ENCODE data around the gene C2CD2.

The C2CD2 gene

DNA sequence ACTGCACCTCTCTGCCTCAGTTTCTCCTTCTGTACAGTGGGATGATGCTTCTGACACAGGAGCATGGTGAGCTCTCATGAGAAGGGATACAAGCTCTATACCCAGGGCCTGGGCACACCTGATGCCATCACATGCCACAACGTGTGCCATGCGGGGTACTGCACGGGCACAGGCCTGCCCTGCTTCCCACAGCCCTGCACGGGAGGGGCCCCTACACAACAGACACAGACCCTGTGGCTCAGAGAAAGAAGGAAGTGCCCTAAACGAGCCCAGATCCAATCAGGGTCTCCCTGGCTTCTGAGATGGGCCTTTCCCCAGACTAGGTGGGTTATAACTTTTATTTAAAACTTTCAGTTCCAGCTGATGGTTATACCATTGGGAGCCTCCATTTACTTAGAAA, 24.6 kb downstream of the C2CD2 start:
- no peak for DNase-seq

DNA sequence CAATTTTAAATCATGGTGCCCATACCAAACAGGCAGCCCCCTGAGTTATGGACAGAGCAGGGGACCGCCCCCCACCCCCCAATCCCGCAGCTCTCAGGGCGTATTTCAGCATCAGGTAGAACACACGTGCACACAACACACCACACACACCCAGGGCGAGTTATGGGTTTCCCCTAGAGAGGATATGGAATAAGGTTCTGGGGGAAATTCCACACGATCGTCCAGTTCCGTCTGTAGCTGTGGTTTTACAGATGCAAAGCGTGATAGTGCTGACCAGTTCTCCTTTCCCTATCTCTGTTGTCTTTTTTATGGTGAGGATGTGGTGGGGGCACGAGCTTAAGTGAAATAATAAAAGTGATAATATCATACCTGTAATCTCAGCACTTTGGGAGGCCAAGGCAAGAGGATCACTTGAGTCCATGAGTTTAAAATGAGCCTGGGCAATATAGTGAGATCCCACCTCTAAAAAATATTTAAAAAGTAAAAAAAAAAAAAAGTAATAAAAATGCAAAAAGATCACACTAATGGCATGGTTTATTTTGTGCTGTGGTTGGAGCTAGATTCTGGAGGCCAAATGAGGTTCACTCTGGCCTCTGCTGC, 25.1 kb downstream of the C2CD2 start:
- no peak for DNase-seq

DNA sequence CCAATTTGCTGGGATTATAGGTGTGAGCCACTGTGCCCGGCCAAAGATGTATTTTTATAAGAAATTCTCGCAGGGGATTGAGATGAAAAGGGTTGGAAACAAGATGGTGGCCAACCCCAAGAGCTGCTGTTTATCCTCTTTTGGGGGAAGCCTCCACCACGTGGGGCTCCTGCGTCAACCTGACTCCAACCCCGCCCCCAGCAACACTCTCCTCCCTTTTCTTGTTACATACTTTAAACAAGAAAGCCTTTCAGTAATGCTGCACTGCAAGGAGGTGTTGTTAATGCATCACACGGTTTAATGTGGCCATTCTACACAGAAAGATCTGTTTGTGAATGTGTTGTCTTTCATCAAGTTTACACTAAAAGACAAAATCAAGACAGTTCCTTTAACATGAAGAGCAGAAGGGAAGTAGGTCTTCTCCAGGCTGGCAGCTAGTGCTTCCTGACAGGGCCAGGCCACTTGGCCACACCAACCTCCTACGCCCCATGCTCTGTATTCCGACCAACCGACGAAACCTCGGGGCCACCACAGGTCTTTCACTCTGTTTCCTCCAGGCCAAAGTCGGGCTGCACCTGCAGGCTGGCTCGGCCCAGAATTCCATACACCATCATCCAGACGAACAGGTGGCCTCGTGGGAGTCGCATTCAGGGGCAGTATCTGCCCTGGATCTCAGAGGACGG, 25.9 kb downstream of the C2CD2 start:
- DNase-seq, result no peak

DNA sequence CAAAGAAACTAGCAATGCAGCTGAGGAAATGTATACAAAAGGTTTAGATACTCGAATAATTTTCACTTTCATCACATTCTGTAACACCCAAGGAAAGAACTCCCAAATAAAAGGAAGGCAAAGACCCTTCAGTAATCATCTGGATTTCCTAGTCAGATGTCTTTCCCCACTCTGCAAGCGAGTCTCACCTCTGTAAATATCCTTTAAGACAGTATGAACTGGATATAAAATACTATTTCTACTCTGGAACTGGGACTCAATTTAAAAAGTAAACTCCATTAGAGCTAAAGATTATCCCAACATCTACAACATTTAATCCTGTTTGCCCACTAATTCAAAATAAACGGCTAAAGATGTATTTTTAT, 27.0 kb downstream of the C2CD2 start:
- DNase-seq, result no peak

DNA sequence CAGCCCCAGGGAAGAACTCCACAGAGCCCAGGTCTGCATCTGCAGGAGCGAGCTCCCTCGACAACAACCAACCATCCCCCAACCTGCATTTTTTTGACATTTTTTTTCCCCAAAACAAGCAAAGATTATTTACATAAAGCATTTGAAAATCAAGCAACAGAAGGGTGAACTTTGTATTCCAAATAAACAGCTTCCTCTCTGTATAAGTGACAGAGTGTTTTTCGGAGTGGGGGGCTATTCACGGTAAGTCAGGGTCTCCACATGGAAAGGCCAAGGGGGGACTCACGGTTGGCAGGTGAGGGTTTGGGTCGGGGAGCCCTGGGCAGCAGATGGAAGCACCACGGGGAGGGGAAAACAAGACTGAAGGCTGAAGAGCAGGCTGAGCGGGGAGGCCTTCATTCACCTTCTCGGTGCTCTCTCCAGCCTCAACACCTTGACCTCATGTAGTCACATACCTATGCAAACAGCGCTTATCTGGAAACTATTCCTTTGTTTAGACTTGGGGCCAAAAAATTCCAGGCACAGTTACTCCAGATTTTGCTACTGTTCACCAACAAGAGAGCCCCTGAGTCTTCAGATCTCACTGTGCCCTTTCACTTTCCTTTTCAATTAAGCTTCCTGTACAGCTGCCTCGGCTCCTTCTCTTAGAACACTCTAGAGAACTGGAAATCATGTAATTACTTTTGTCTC, 27.6 kb downstream of the C2CD2 start:
- no peak for DNase-seq

DNA sequence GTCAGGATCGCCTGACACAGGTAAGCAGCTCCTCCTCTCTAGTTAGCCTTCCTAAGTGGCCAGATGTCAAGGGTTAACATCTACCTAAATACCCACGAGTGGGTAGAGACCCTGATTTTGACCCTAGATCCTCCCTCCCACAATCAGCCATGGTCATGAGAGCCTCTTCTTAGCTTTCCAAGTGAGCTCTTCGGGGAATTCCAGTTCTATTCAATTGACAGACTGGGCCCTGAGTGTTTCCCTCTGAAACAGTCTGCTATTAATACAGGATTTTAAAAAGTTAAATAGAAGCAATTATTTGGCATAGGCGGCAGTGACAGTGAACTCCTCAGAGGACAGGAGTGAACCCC, 28.1 kb downstream of the C2CD2 start:
- DNase-seq, result no peak

DNA sequence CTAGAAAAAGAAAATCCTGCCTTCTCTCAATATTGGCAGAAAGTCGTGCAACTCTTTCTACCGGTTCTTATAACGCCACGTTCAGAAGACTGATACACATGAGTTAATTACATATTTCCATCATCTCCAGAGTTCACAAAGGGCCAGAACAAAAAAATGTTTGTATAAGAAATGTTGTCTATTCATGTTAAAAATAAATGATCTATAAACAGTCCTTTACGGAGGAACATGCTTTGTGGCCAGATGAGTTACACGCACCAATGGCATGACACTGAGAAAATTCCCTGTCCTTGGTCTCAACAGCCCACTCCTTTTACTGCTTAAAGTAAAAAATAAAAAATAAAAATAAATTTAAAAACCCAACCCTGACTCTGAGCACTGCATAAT, 29.5 kb downstream of the C2CD2 start:
- no peak for DNase-seq

DNA sequence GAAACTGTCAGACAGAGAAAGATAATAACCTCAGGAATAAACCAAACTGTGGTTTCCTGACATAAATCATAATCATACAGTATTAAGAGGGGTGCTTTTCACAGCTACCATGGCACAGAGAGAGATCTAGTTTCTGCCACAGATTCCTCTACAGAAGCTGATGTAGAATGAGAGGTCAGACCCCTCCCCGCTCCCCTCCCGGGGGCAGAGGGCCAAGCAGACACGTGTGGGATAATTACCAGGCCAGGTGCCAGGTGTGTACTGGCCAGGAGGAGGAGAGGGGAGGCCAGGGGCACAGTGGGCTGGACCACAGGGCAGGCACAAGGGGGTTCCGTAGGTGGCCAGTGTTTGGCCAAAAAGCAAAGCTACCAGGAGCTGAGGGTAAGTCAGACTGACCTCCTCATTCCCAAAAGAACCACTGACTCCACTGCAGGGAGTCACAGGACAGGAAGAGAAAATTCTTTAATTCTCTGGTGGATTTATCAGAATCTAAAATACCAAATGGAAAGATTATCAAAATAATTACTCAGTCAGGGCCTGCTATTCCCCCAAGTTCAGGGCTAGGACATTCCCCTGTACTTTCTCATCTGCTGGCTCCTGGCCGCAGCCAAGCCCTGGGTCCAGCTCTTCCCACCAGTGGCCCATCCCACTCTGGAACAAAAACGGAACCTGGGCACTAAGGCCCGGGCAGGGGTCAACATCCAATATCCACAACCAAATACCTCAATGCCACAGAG, 30.0 kb downstream of the C2CD2 start:
- no peak for DNase-seq

DNA sequence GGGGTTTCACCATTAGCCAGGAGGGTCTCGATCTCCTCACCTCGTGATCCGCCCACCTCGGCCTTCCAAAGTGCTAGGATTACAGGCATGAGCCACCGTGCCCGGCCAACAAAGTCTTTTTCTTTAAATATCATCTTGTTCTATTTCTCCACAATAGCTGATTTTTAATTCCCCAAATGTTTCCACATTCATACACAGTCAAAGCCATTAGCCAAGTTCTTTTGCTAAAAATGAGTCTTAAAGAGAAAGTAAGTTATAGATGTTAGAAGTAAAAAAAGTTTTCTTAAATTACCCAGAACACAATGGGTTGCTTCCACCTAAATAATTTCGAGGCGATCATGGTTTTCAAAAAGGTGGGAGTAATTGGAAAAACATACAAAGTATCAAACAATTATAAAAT, 30.6 kb downstream of the C2CD2 start:
- no peak for DNase-seq

DNA sequence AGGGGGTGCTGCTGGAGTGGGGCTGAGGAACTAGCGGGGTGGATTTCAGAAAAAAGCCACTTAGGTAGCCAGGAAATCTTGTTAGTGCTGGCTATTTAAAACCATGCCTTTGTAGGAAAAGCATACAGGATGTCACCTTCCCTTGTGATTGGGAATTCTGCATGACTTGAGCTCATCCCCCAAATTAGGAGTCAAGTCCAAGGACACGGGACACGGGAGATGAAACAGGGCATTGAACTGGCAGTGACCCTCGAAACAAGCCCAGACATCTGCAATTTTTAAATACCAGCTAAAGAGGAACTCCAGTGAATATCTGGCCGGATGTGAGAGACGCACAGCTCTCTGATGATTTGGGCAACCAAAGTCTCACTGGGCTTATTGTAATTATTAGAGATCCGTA, 32.8 kb downstream of the C2CD2 start:
- no peak for DNase-seq

DNA sequence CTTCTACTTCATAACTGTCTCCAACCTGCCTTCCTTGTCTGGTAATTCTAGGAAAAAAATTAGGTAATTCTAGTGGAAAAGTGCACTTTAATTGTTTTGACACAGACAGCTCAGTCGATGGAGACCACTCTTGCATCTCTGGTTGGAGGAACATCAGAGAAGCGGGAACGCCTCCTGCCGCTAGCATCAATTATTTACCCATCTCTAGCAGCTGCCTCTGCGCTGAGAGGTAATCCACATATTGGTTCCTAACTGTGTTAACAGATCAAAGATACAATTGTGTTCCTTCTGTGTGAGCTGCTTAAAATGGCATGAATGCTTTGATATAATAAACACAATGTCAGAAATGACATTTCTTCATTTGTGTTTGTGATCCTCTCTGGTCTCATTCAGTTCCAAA, 33.3 kb downstream of the C2CD2 start:
- no peak for DNase-seq

DNA sequence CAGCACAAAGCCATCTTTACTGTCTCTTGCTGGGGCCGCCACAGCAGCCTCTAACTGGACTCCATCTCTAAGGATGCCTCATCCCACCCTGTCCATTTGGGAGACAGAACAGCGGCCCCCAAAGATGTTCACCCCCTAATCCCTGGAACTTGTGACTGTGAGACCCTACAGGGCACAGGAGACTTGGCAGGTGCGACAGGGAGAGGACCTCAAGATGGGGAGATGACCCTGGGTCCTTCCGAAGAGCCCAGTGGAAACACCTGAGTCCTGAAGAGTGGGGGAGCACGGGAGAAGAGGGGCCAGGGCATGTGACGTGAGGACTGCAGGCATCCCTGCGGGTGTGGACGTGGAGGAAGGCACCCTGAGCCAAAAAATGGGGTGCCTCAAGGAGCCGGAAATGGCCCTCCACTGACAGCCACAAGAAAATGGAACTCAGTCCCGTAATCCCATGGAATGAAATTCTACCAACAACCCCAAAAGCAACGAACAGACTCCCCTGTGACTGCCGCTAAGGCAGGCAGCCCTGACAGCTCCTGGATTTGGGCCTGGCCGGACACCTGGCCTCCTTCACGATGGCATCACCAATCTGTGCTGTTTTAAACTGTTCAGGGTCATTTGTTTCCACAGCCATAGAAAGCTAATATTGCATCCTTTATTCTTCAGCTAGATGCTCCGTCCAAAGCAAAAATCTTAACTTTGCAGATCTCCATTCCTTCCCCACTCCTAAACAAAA, 34.0 kb downstream of the C2CD2 start:
- DNase-seq, result no peak

DNA sequence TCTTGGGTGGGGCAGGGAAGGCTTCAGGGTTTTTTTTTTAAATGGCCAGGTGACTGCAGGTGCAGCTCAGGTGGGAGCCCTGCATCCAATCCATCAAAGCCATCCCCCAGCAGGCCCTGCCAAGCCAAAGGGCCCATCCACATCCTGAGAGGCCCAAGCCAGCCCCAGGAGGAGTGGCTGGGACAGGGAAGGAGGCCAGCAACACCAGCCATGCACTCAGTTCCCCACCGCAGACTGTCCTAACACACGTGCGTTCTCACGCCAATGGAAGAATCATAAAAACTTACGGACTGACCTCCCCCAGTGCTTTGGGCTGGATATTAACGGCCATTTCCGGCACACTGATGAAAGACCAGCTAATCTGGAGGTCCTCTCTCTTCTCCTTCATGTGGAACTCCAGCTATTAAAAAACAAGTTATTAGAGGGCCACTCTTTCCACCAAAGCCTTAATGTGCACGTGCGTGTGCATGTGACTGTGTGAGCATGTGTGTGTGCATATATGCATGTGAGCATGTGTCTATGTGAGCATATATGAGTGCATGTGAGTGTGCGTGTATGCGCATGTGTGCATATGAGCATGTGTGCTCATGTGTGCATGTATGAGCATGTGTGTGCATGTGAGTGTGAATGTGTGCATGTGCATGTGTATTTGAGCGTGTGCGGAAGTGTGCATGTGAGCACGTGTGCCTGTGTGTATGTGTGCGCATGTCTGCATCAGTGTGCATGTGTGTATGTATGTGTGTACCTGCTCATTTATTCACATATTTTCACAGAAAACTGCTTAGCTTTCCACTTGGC, 35.1 kb downstream of the C2CD2 start:
- DNase-seq, result no peak

DNA sequence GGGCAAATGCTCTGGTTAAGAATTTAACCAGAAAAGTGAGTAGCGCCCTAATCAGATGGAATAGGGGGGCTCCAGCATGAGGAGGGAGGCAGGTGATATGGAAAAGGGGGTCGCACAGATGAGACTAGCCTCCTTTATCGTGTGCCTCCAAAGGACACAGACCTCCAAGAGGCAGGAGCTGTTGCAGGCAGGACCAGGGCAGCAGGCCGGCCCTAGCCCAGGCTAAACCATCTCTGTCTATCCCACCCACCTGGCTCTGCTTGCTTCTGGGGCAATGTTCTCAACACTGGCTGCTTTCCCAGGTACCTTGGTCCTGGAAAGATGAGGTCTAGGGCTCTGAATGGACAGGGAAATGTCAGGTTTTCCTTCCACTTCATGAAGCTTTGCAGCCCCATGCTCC, 36.3 kb downstream of the C2CD2 start:
- DNase-seq, result no peak

DNA sequence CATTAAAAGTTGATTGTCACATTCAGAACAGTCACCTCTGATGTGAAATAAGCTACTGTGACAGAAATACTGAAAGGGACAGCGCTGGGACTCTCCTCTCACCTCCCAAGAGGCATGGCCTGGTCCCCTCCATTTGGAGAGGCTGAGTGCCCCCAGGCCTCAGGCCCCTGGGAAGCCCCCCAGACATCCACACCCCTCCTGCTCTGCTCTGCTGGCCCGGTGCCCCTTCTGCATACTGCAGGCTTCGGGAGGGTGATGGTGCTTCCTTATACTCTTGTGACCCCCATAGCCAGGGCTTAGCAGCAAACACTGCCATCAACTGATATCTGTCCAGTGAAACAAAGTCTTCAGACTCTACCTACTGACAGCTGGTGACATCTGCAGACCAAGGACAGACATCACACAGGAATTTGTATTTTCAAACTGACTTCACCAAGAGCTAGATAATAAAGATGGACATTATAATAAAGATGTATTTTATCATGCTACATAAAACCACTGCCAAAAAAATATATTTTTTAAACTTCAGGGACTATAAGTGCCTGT, 36.9 kb downstream of the C2CD2 start:
- no peak for DNase-seq

DNA sequence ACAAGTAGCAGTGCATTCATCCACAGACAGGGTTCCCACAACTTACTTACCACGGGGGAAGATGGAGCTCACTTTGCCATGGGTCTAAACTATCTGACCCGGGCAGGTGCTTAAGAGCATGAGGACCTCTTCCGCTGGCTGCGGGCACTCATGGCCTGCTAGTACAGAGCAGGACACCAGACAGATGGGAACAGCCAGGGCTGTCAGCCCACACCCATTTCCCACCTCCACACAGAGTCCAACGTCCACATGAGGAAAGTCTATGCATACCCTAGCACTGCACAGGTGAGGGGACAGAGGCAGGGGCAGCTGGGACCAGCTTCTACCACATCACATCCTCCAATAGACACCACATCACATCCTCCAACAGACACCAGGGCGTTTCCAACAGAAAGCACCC, 38.9 kb downstream of the C2CD2 start:
- DNase-seq, result no peak

DNA sequence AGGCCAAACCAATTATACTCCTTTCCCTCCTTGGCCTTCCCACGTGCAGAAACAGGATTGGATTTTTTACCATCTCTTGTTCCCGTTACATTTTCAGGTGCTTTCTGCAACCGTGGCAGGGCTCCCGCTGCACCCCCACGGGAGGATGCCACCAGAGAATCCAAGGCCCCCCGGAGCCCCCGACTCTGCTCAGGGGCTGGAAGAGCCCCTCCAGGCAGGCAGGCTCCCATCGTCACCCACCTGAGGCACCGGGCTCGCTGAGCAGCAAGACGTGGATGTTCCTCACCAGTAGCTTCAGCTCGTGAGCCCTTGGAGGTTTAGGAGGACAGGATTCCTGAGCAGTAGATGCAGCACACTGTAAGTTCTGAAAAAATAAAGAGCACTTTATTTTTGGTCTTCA, 39.5 kb downstream of the C2CD2 start:
- DNase-seq, result no peak

DNA sequence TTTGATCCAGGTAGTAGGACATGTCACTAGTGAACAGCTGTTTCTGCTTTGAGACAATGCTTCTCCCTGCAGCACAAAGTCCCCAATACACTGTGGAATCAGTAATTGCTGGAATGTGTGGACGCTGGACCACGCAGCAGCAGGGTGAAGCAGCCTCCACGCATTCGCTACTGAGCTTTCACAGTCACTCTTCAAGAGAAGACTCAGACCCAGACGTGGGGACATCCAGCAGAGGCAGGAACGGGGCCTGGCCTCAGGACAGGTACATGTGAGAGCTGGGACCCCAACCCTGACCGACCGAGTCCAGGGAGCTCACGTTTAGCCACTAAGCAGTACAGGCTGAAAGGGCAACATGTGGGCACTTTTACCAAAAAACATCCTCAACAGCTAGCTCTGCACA, 40.6 kb downstream of the C2CD2 start:
- DNase-seq, result no peak

DNA sequence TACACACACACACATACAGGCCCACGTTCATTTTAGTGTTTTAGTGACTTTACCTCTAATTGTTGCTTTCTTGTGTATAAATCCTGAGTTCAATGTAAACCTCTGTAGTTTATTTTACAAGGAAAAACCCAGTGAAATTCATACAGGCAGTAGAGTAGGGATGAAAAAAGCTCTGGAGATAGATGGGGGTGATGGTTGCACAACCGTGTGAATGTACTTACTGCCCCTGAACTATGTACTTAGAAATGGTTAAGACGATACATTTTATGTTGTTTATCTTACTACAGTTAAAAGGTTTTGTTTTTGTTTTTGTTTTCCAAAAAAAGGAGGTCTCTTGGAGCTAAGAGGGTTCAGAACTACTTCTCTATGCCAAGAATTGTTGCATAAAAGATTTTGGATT, 45.0 kb downstream of the C2CD2 start:
- DNase-seq, result no peak

DNA sequence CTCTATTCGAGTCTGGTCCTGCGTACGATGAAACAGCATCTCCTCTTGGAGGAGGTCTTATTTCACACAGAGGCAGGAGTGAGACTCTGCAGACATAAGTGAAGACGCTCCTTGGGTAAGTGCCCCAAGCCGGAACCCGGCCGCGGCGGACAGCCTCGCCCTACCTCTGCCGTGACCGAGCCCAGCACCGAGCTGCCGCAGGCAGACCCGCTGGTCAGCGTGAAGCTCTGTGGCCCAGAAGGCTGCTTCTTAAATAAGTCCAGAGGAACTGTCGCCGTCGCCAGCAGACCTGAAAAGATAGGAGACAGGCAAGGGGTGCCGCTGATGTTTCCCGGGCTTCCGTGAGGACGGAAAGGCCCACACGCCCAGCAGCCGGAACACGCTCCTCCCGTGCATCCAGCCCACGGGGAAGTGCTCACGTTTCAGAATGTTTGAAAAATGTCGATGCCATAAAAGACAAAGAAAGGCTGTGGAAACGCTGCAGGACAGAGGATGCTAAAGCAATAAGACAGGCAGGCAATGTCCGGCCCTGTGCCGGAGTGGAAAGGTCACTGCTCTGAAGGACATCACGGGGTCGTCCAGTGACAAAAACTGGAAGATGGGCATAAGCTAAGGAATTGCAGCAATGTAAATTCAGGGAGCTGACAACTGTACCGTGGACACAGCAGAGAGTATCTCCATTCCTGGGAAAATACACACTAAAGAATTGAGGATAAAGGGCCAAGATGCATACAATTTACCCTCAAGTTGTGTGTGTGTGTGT, 46.1 kb downstream of the C2CD2 start:
- no peak for DNase-seq

DNA sequence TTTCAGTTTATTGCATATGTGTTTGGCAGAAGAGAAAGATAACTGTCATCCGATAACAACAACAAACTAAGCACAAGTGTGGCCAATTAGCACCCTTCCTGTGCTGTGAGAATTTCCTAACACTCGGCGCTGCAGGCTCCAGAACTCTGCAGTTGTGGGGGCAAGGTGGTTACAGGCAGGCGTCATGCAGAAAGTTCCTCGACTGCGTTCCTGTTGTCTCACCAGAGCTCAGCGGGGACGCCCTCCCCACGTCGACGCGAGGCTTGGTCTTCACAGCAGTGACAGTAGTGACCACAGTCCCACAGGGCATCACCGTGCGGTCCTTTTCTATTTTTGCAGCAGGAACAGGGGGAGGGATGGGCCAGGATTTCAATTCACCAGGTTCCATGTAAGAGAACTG, 47.0 kb downstream of the C2CD2 start:
- DNase-seq, result no peak

Measured in DMS153 (cell line).